Hepatocyte (in vitro differentiated cells): ENCODE data around the gene UPP1.

Experiments used
- CTCF ChIP-seq: fragments of 200-600 bp; sonication (generic); IDR thresholded peaks from 2 replicates; pipeline ENCODE4 v1.5.1; 2016; ENCODE audit warnings: antibody characterized with exemption, mild to moderate bottlenecking; ENCODE audit not compliant: poor library complexity
- EZH2phosphoT487 ChIP-seq: fragments of 200-600 bp; sonication (generic); IDR thresholded peaks from one replicate; pipeline ENCODE4 v1.6.1; 2018; ENCODE audit warnings: antibody characterized with exemption, mild to moderate bottlenecking, low read depth, moderate library complexity; ENCODE audit not compliant: unreplicated experiment, severe bottlenecking

GRCh38 chr7:48144291-48144768 lies 55.3 kb downstream of the UPP1 start:
- TF ChIP-seq CTCF (no peak), EZH2phosphoT487 (no peak)
